Psoas muscle (tissue), 8 donors: Measurements from ENCODE around the gene ZNRD2. TPM values are rescaled to one million over a fixed set of nuclear protein-coding genes. Genes with fewer than 3 reads are reported as not detected.

Experiments
- ATAC-seq, 4 donors: fragments of 200-7000 bp; cut with Tn5 transposase; one replicate each; pipeline ENCODE4 v1.9.1; 2020; ENCODE audit warnings: moderate library complexity in 3 of 4, mild to moderate bottlenecking in 2 of 4
- DNase-seq, 2 donors: peaks; one replicate each; pipeline ENCODE4 v3.0.0-alpha.2; 2020
- H3K27ac ChIP-seq: fragments of 200-600 bp; one replicate; pipeline ENCODE4 v1.8.0; 2022
- H3K27me3 ChIP-seq, 3 donors: fragments of 200-600 bp in 1 of 3; one replicate each; pipeline versions ENCODE4 v1.6.1 to v1.8.0; 2013 to 2022; ENCODE audit warnings: low read length in 2 of 3, mild to moderate bottlenecking in 2 of 3, moderate library complexity in 1 of 3; ENCODE audit not compliant: insufficient read depth in 3 of 3
- H3K36me3 ChIP-seq, 2 donors: fragments of 200-600 bp in 1 of 2; one replicate each; pipeline versions ENCODE4 v1.6.1 to v1.8.0; 2013 to 2022; ENCODE audit warnings: low read depth in 1 of 2, mild to moderate bottlenecking in 1 of 2, moderate library complexity in 1 of 2; ENCODE audit not compliant: insufficient read depth in 1 of 2
- H3K4me1 ChIP-seq: fragments of 200-600 bp; one replicate; pipeline ENCODE4 v1.8.0; 2022
- H3K4me3 ChIP-seq: fragments of 200-600 bp; one replicate; pipeline ENCODE4 v1.8.0; 2022; ENCODE audit warnings: mild to moderate bottlenecking
- H3K9me3 ChIP-seq: fragments of 200-600 bp; one replicate; pipeline ENCODE4 v1.8.0; 2022
- CTCF ChIP-seq: fragments of 200-600 bp; IDR thresholded peaks from one replicate; pipeline ENCODE4 v1.8.0; 2022; ENCODE audit warnings: antibody characterized with exemption
- WGBS, 3 donors: extraction: QIAGEN DNeasy Blood & Tissue Kit; methylation state at CpG; one replicate each; pipeline versions ENCODE4 v1.1.6 to v1.1.7; 2013; 5-methylcytosine and 5-hydroxymethylcytosine counted together
- intact Hi-C, 2 donors: fragments of 100-400 bp; cut with DNase I; formaldehyde crosslinking; loops; one replicate each; pipeline versions ENCODE4 v1.11.0 to v1.14.2; 2022
- polyA plus RNA-seq, 3 donors: library from polyadenylated mRNA; stranded (reverse); fragments of 200-250 nt; gene quantifications; one replicate each; pipeline ENCODE4 v1.2.3, GENCODE V29; 2013
- total RNA-seq, 4 donors: library from RNA; stranded (reverse); fragmentation: NEBNext Ultra II Directional in 2 of 4; extraction: Animal tissue kit (Norgen Biotek cat#: 25700) in 2 of 4; gene quantifications; one replicate each; pipeline versions ENCODE4 v1.2.1 to v1.2.4, GENCODE V29; 2021 to 2023
- donor health status: healthy with polysubstance abuse.
- donor health status: DM: no; HTN: no; CAD: no; lungs with moderate emphysema.
- donor health status: Bipolar disorder and iron deficiency.
- donor health status: healthy.
- donor health status: DM: yes; HTN: yes; CAD: no.
- donor health status: DM: no; HTN: no; CAD: no.
- donor health status: DM: no; HTN: no; CAD: no.
- donor health status: DM: yes; HTN: yes; CAD: no.

The ZNRD2 gene
- total and polyA plus RNA-seq, 7 donors: 31.6 to 118 (median 43.5) TPM

GRCh38 chr11:65621460-65621859 lies 51.2 kb downstream of the ZNRD2 start:
- Histone ChIP-seq H3K36me3 (peaks cover 0 to 96% of the 10 kb centered on the region in 2 donors), H3K9me3 (no peaks in the 10 kb centered on the region), H3K27ac (no peak overlapping the region), H3K4me1 (peaks cover 13% of the 10 kb centered on the region), H3K27me3 (no peaks in the 10 kb centered on the region), H3K4me3 (no peak overlapping the region)
- no peak for DNase-seq
- no peak for TF ChIP-seq CTCF
- 88 to 95% (median 91%) methylated on average over 14 of the region's 14 CpGs for WGBS, 3 donors
- intact Hi-C loops: no loop called here
- ATAC-seq: no peak

Other genes starting within 250 kb of the ZNRD2 start
- 10 to 100 TPM; 26.5 to 43.8 (median 40.6) TPM for gene DPF2, start 236.6 kb upstream of the ZNRD2 start, total RNA-seq
- gene DPF2, start 236.6 kb upstream of the ZNRD2 start, polyA plus RNA-seq: 10 to 100 TPM; 24.8 to 39.2 (median 29.7) TPM
- gene TIGD3, start 215.7 kb upstream of the ZNRD2 start, total RNA-seq: under 1 TPM in 1 of 4 donors, not detected in 3; 0.25 TPM
- gene TIGD3, start 215.7 kb upstream of the ZNRD2 start, polyA plus RNA-seq: under 1 TPM; 0.05 to 0.09 (median 0.08) TPM
- gene SLC25A45, start 187.8 kb upstream of the ZNRD2 start, total RNA-seq: 1 to 10 TPM; 5.7 to 8.8 (median 7.2) TPM
- 10 to 100 TPM in 1 of 3 donors, 1 to 10 TPM in 2; 3.7 to 18.5 (median 6.1) TPM for gene SLC25A45, start 187.8 kb upstream of the ZNRD2 start, polyA plus RNA-seq
- 10 to 100 TPM in 3 of 4 donors, 1 to 10 TPM in 1; 7.4 to 27.7 (median 13.9) TPM for gene FRMD8, start 183.8 kb upstream of the ZNRD2 start, total RNA-seq
- 10 to 100 TPM; 10.6 to 20.8 (median 12.9) TPM for gene FRMD8, start 183.8 kb upstream of the ZNRD2 start, polyA plus RNA-seq
- gene NEAT1, start 147.7 kb upstream of the ZNRD2 start, total RNA-seq: 1,000 to 10,000 TPM in 1 of 4 donors, 100 to 1,000 TPM in 3; 517 to 1,759 (median 646) TPM
- 100 to 1,000 TPM; 474 to 758 (median 716) TPM for gene NEAT1, start 147.7 kb upstream of the ZNRD2 start, polyA plus RNA-seq
- over 10,000 TPM in 1 of 4 donors, 1,000 to 10,000 TPM in 3; 3,071 to 11,376 (median 4,986) TPM for gene MALAT1, start 71.4 kb upstream of the ZNRD2 start, total RNA-seq
- gene MALAT1, start 71.4 kb upstream of the ZNRD2 start, polyA plus RNA-seq: 100 to 1,000 TPM; 102 to 846 (median 299) TPM
- 100 to 1,000 TPM in 1 of 4 donors, 10 to 100 TPM in 3; 77.8 to 106 (median 92.6) TPM for gene SCYL1, start 45.4 kb upstream of the ZNRD2 start, total RNA-seq
- gene SCYL1, start 45.4 kb upstream of the ZNRD2 start, polyA plus RNA-seq: 10 to 100 TPM; 66.9 to 87.4 (median 79.4) TPM
- gene LTBP3, start 12.1 kb upstream of the ZNRD2 start, total RNA-seq: 10 to 100 TPM; 27.9 to 82.3 (median 51.4) TPM
- 10 to 100 TPM; 12.7 to 19.2 (median 17.2) TPM for gene LTBP3, start 12.1 kb upstream of the ZNRD2 start, polyA plus RNA-seq
- gene FAM89B, start 2.1 kb downstream of the ZNRD2 start, total RNA-seq: 100 to 1,000 TPM in 1 of 4 donors, 10 to 100 TPM in 3; 59.0 to 110 (median 66.9) TPM
- gene FAM89B, start 2.1 kb downstream of the ZNRD2 start, polyA plus RNA-seq: 100 to 1,000 TPM in 1 of 3 donors, 10 to 100 TPM in 2; 66.9 to 112 (median 67.4) TPM
- gene EHBP1L1, start 5.6 kb downstream of the ZNRD2 start, total RNA-seq: 100 to 1,000 TPM; 208 to 345 (median 282) TPM
- gene EHBP1L1, start 5.6 kb downstream of the ZNRD2 start, polyA plus RNA-seq: 100 to 1,000 TPM; 114 to 177 (median 170) TPM
- gene KCNK7, start 25.3 kb downstream of the ZNRD2 start, total RNA-seq: under 1 TPM in 3 of 4 donors, not detected in 1; 0.19 to 0.56 (median 0.27) TPM
- gene KCNK7, start 25.3 kb downstream of the ZNRD2 start, polyA plus RNA-seq: 1 to 10 TPM in 1 of 3 donors, under 1 TPM in 2; 0.22 to 1.4 (median 0.99) TPM
- gene MAP3K11, start 43.7 kb downstream of the ZNRD2 start, total RNA-seq: 10 to 100 TPM; 14.5 to 18.8 (median 16.8) TPM
- 10 to 100 TPM in 2 of 3 donors, 1 to 10 TPM in 1; 8.8 to 13.9 (median 10.7) TPM for gene MAP3K11, start 43.7 kb downstream of the ZNRD2 start, polyA plus RNA-seq
- 10 to 100 TPM in 1 of 4 donors, 1 to 10 TPM in 3; 8.9 to 10.8 (median 9.7) TPM for gene PCNX3, start 45.3 kb downstream of the ZNRD2 start, total RNA-seq
- gene PCNX3, start 45.3 kb downstream of the ZNRD2 start, polyA plus RNA-seq: 10 to 100 TPM in 2 of 3 donors, 1 to 10 TPM in 1; 6.5 to 15.5 (median 11.4) TPM
- gene SIPA1, start 67.6 kb downstream of the ZNRD2 start, total RNA-seq: 10 to 100 TPM; 10.1 to 15.6 (median 11.3) TPM
- gene SIPA1, start 67.6 kb downstream of the ZNRD2 start, polyA plus RNA-seq: 10 to 100 TPM in 2 of 3 donors, 1 to 10 TPM in 1; 7.9 to 17.4 (median 13.7) TPM
- gene RELA, start 92.4 kb downstream of the ZNRD2 start, total RNA-seq: 10 to 100 TPM; 48.7 to 72.6 (median 65.2) TPM
- gene RELA, start 92.4 kb downstream of the ZNRD2 start, polyA plus RNA-seq: 10 to 100 TPM; 42.1 to 64.9 (median 64.0) TPM
- gene KAT5, start 141.8 kb downstream of the ZNRD2 start, total RNA-seq: 10 to 100 TPM; 34.5 to 56.4 (median 41.8) TPM
- gene KAT5, start 141.8 kb downstream of the ZNRD2 start, polyA plus RNA-seq: 10 to 100 TPM; 36.4 to 67.2 (median 51.2) TPM
- gene RNASEH2C, start 150.3 kb downstream of the ZNRD2 start, total RNA-seq: 10 to 100 TPM; 17.5 to 38.4 (median 28.1) TPM
- 10 to 100 TPM; 39.3 to 62.3 (median 47.1) TPM for gene RNASEH2C, start 150.3 kb downstream of the ZNRD2 start, polyA plus RNA-seq
- 10 to 100 TPM in 2 of 4 donors, 1 to 10 TPM in 2; 8.8 to 16.3 (median 12.7) TPM for gene AP5B1, start 210.5 kb downstream of the ZNRD2 start, total RNA-seq
- 10 to 100 TPM in 1 of 3 donors, 1 to 10 TPM in 2; 6.1 to 20.5 (median 6.4) TPM for gene AP5B1, start 210.5 kb downstream of the ZNRD2 start, polyA plus RNA-seq
- not detected for gene OVOL1, start 216.6 kb downstream of the ZNRD2 start, total RNA-seq
- gene OVOL1, start 216.6 kb downstream of the ZNRD2 start, polyA plus RNA-seq: under 1 TPM in 1 of 3 donors, not detected in 2; 0.01 TPM